Vagina (tissue), 2 donors: Measurements from ENCODE around the gene GAB3.

Experiments used
- CTCF ChIP-seq, 3 experiments: fragments of 450-650 bp in 2 of 3; fragments of 200-600 bp in 1 of 3; sonication (generic) in 1 of 3; IDR thresholded peaks; one replicate each; pipeline ENCODE4 v1.5.1; 2017 to 2019; ENCODE audit warnings: antibody characterized with exemption in 3 of 3, mild to moderate bottlenecking in 2 of 3, moderate library complexity in 2 of 3
- POLR2AphosphoS5 ChIP-seq, 2 donors: sonication (generic); formaldehyde crosslinking; IDR thresholded peaks; one replicate each; pipeline ENCODE4 v1.9.0; 2017; ENCODE audit warnings: antibody characterized with exemption in 2 of 2, mild to moderate bottlenecking in 2 of 2, low read depth in 1 of 2; ENCODE audit not compliant: insufficient read depth in 1 of 2

GRCh38 chrX:154655786-154656185, 95.1 kb downstream of the GAB3 start:
- TF ChIP-seq CTCF (IDR thresholded peaks at IDR 0.05) (no peak), POLR2AphosphoS5 (IDR thresholded peaks at IDR 0.05; ENCODE audit: insufficient read depth in 1 of 2, low read depth in 1 of 2) (no peak)
